ENCODE data around the gene KCNA2.

GRCh38 chr1:110602466-110602865 is 3.7 kb downstream of the KCNA2 start:
- TF ChIP-seq CTCF (IDR thresholded peaks at IDR 0.05) (no peak), POLR2AphosphoS5 (IDR thresholded peaks at IDR 0.05; ENCODE audit: low read depth, low read length) (no peak), SIN3A (IDR thresholded peaks at IDR 0.05; ENCODE audit: borderline replicate concordance, insufficient read depth, low read depth, low read length) (no peak), REST (IDR thresholded peaks at IDR 0.05; ENCODE audit: insufficient read depth in 1 of 2, low read depth in 2 of 2, low read length in 1 of 2) (no peak)

All from Panc1 (cell line).